Heart left ventricle (tissue), 16 donors: ENCODE results near the gene SHOX. TPM values are rescaled to one million over a fixed set of nuclear protein-coding genes. Genes with fewer than 3 reads are reported as not detected.

Experiments used
- ATAC-seq, 4 donors: fragments of 200-7000 bp; cut with Tn5 transposase; one replicate each; pipeline ENCODE4 v1.9.1; 2020 to 2022; ENCODE audit warnings: moderate library complexity in 4 of 4, mild to moderate bottlenecking in 3 of 4, moderate number of reproducible peaks in 1 of 4
- DNase-seq, 5 donors: peaks; one replicate each; pipeline ENCODE4 v3.0.0-alpha.2; 2020
- H3K27ac ChIP-seq, 12 donors: fragments of 200-600 bp; sonication (generic) in 4 of 12; one replicate each; pipeline versions ENCODE4 v1.5.0 to v1.8.0; 2016 to 2022; ENCODE audit warnings: mild to moderate bottlenecking in 2 of 12
- H3K27me3 ChIP-seq, 9 donors: fragments of 200-600 bp; sonication (generic) in 2 of 9; one replicate each; pipeline versions ENCODE4 v1.5.1 to v1.8.0; 2016 to 2022; ENCODE audit warnings: mild to moderate bottlenecking in 3 of 9
- H3K36me3 ChIP-seq, 9 donors: fragments of 200-600 bp; sonication (generic) in 2 of 9; one replicate each; pipeline versions ENCODE4 v1.5.0 to v1.8.0; 2018 to 2022; ENCODE audit warnings: mild to moderate bottlenecking in 2 of 9
- H3K4me1 ChIP-seq, 12 donors: fragments of 200-600 bp; sonication (generic) in 4 of 12; one replicate each; pipeline versions ENCODE4 v1.5.0 to v1.8.0; 2016 to 2022; ENCODE audit warnings: mild to moderate bottlenecking in 3 of 12
- H3K4me3 ChIP-seq, 12 donors: fragments of 200-600 bp; sonication (generic) in 4 of 12; one replicate each; pipeline versions ENCODE4 v1.5.0 to v1.8.0; 2017 to 2022; ENCODE audit warnings: mild to moderate bottlenecking in 9 of 12, moderate library complexity in 4 of 12
- H3K9me3 ChIP-seq, 12 donors: fragments of 200-600 bp; sonication (generic) in 4 of 12; one replicate each; pipeline versions ENCODE4 v1.5.0 to v1.8.0; 2016 to 2022; ENCODE audit warnings: mild to moderate bottlenecking in 1 of 12
- POLR2A ChIP-seq, 2 donors: fragments of 450-650 bp; IDR thresholded peaks; one replicate each; pipeline ENCODE4 v1.6.1; 2017; ENCODE audit warnings: antibody characterized with exemption in 2 of 2, mild to moderate bottlenecking in 2 of 2, moderate library complexity in 2 of 2
- WGBS, 4 donors: extraction: QIAGEN DNeasy Blood & Tissue Kit in 2 of 4; methylation state at CpG; one replicate each; pipeline versions ENCODE4 v1.1.5 to v1.1.7; 2013 to 2018; 5-methylcytosine and 5-hydroxymethylcytosine counted together
- intact Hi-C, 10 donors: fragments of 100-400 bp; cut with DNase I; formaldehyde crosslinking; loops; one replicate each; pipeline versions ENCODE4 v1.11.1 to v1.14.2; 2022
- polyA plus RNA-seq, 2 donors: library from polyadenylated mRNA; stranded (reverse); fragments of 200-250 nt; gene quantifications; one replicate each; pipeline ENCODE4 v1.2.3, GENCODE V29; 2013
- total RNA-seq, 9 donors: library from RNA; depleted of rRNA in 2 of 9; stranded (reverse); fragments of >200 nt in 2 of 9; fragmentation: NEBNext Ultra II Directional in 3 of 9; extraction: Animal tissue kit (Norgen Biotek cat#: 25700) in 3 of 9; gene quantifications; one replicate each; pipeline versions ENCODE4 v1.1.0 to v1.2.4, GENCODE V29; 2016 to 2023
- TF ChIP-seq, protein P1 (sequence below), 12 donors: fragments of 200-600 bp; sonication (generic) in 4 of 12; IDR thresholded peaks; one replicate each; pipeline versions ENCODE4 v1.5.0 to v1.8.0; 2018 to 2022; ENCODE audit warnings: antibody characterized with exemption in 12 of 12, mild to moderate bottlenecking in 5 of 12
- donor health status: ischemic (EF 13 %, LVEDD 7.1; RV severe dilation, severe dysfunction).
- donor health status: healthy with polysubstance abuse.
- donor health status: DM: no; HTN: yes; CAD: no.
- donor health status: DM: no; HTN: no; CAD: no.
- donor health status: ischemic (EF 25% LVEDD 6.9; RV normal size, moderate dysfunction).
- donor health status: ischemic (EF 25% LVEDD 5.7; RV mildly dilated, moderate dysfunction).
- donor health status: healthy.
- donor health status: DM: yes; HTN: yes; CAD: no.
- donor health status: ischemic (EF 35%, LVEDD 5.7; RV mildly dilated, moderate dysfunction).
- donor health status: nonischemic (EF 11% LVEDD 7.7; RV severe dilation, severe dysfunction).
- donor health status: DM: yes; HTN: yes; CAD: no.
- donor health status: PGD.
- donor health status: ischemic (EF 29% LVEDD 5.4; RV normal size, mild dysfunction).
- donor health status: nonischemic (EF 23%, LVEDD 6.1; RV moderate dilation, normal function).

Gene SHOX
- total and polyA plus RNA-seq, 11 donors: not detected

- TF ChIP-seq, protein P1, sequence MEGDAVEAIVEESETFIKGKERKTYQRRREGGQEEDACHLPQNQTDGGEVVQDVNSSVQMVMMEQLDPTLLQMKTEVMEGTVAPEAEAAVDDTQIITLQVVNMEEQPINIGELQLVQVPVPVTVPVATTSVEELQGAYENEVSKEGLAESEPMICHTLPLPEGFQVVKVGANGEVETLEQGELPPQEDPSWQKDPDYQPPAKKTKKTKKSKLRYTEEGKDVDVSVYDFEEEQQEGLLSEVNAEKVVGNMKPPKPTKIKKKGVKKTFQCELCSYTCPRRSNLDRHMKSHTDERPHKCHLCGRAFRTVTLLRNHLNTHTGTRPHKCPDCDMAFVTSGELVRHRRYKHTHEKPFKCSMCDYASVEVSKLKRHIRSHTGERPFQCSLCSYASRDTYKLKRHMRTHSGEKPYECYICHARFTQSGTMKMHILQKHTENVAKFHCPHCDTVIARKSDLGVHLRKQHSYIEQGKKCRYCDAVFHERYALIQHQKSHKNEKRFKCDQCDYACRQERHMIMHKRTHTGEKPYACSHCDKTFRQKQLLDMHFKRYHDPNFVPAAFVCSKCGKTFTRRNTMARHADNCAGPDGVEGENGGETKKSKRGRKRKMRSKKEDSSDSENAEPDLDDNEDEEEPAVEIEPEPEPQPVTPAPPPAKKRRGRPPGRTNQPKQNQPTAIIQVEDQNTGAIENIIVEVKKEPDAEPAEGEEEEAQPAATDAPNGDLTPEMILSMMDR (IDR thresholded peaks at IDR 0.05): no peak
- no peak for TF ChIP-seq POLR2A (IDR thresholded peaks at IDR 0.05)
- Histone ChIP-seq H3K27me3 (peaks cover 0 to 4% (median 0%) of the 10 kb centered on the region in 9 donors), H3K4me3 (no peak overlapping the region), H3K36me3 (no peaks in the 10 kb centered on the region), H3K9me3 (no peaks in the 10 kb centered on the region), H3K27ac (no peak overlapping the region), H3K4me1 (no peaks in the 10 kb centered on the region)
- 31 to 48% (median 40%) methylated on average over 11 of the region's 11 CpGs for WGBS, 4 donors
- DNase-seq (no peak), ATAC-seq (no peak)
- intact Hi-C loops: no loop called here
Measured at GRCh38 chrX:652341-652741, 21.8 kb downstream of the SHOX start.

DNA sequence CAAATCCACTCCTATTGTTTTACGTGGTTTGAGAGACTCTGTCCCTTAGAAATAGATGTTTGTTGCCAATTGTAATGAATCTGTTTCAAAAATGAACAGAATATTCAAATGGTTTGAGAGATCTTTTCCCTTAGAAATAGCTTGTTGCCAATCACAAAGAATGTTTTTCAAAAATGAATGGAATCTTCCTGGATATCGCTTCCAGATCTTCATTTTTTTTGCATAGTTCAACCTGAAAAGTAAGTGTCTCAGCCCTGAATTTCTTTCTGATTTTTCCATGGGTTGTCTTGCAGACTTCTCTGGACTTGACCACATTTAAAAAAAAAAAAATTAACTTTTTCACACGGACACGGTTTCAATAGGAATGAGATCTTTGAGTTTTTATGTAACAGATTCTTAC is 22.7 kb downstream of the SHOX start:
- Histone ChIP-seq H3K27ac (no peak overlapping the region), H3K4me3 (no peak overlapping the region), H3K27me3 (peaks cover 0 to 4% (median 0%) of the 10 kb centered on the region in 9 donors), H3K9me3 (no peaks in the 10 kb centered on the region), H3K36me3 (no peaks in the 10 kb centered on the region), H3K4me1 (no peaks in the 10 kb centered on the region)
- 65 to 73% (median 71%) methylated on average over 4 of the region's 4 CpGs for WGBS, 4 donors
- ATAC-seq (no peak), DNase-seq (no peak)
- intact Hi-C loops: no loop called here
- no peak for TF ChIP-seq POLR2A (IDR thresholded peaks at IDR 0.05)
- TF ChIP-seq, protein P1 (IDR thresholded peaks at IDR 0.05): no peak

DNA sequence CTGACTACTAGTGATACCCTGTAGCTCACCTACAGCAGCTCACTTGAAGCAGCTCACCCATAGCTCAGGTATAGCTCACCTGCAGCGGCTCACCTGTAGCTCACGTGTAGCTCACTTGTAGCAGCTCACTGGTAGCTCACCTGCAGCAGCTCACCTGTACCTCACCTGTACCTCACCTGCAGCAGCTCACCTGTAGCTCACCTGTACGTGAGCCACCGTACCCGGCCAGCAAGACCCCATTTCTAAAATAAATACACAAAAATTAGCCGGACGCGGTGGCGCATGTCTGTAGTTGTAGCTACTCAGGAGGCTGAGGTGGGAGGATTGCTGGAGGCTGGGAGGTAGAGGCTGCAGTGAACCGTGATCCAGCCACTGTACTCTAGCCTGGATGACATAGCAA is 30.6 kb downstream of the SHOX start:
- 89 to 94% (median 91%) methylated on average over 10 of the region's 10 CpGs for WGBS, 4 donors
- Histone ChIP-seq H3K36me3 (no peaks in the 10 kb centered on the region), H3K27ac (no peak overlapping the region), H3K4me1 (no peaks in the 10 kb centered on the region), H3K9me3 (no peaks in the 10 kb centered on the region), H3K4me3 (no peak overlapping the region), H3K27me3 (peaks cover 0 to 9% (median 0%) of the 10 kb centered on the region in 9 donors)
- DNase-seq (no peak), ATAC-seq (no peak)
- intact Hi-C loops: no loop called here
- TF ChIP-seq POLR2A (IDR thresholded peaks at IDR 0.05): no peak
- TF ChIP-seq, protein P1 (IDR thresholded peaks at IDR 0.05): no peak

- WGBS, 4 donors: 84 to 89% (median 88%) methylated on average over 20 of the region's 20 CpGs
- Histone ChIP-seq H3K4me1 (no peaks in the 10 kb centered on the region), H3K27ac (no peak overlapping the region), H3K9me3 (peaks cover 0 to 3% (median 0%) of the 10 kb centered on the region in 12 donors), H3K27me3 (peaks cover 0 to 9% (median 0%) of the 10 kb centered on the region in 9 donors), H3K36me3 (no peaks in the 10 kb centered on the region), H3K4me3 (no peak overlapping the region)
- intact Hi-C loops: no loop called here
- ATAC-seq: no peak
- no peak for TF ChIP-seq POLR2A (IDR thresholded peaks at IDR 0.05)
- TF ChIP-seq, protein P1 (IDR thresholded peaks at IDR 0.05): no peak
- DNase-seq: no peak
Measured at GRCh38 chrX:662126-662525, 31.5 kb downstream of the SHOX start.
